GM12891 (cell line): Measurements from ENCODE around the gene GNB5.
"Not testable (repeated sequence)": the region's sequence is repeated elsewhere in the genome, so short reads cannot be mapped to it uniquely, and the experiment has no call there.

Experiments used
- POLR2A ChIP-seq: IDR thresholded peaks from 2 replicates; pipeline ENCODE4 v1.6.1; 2011; ENCODE audit warnings: low read depth, low read length, control low read depth
- POLR2AphosphoS5 ChIP-seq: IDR thresholded peaks from 2 replicates; pipeline ENCODE4 v1.6.1; 2011; ENCODE audit warnings: low read depth, low read length, control low read depth

DNA sequence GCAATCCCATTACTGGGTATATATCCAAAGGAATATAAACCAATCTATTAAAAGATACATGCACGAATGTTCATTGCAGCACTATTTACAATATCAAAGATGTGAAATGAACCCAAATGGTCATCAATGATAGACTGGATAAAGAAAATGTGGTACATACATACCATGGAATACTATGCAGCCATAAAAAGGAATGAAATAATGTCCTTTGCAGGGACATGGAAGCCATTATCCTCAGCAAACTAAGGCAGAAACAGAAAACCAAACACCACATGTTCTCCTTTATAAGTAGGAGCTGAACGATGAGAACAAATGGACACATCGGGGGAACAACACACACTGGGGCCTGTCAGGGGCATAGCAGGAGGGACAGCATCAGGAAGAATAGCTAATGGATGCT, 21.0 kb downstream of the GNB5 start:
- TF ChIP-seq POLR2A, POLR2AphosphoS5: not testable (repeated sequence)
